ENCODE measurements around the gene FASN. TPM values are rescaled to one million over a fixed set of nuclear protein-coding genes. Genes with fewer than 3 reads are reported as not detected.

Gene FASN
- total RNA-seq, 2 experiments from 2014 or later = 209 to 212 TPM

DNA sequence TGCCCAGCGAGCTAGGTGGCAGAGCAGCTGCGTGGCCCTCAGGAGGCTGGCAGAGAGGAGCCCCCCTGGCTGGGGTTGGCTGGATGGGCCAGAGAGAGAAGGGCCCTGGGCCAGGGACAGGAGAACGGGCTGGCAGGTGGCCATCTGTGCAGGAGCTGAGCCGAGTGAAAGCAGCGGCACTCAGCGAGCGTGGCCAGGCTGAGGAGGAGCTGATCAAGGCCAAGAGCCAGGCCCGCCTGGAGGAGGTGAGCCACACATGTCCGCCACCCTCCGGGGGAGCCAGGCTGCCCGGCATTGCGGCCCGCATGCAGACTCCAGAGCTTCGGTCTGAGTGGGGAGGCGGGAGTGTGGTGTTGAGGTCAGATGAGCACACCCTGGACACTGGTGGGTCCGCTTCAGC, 68.6 kb downstream of the FASN start:
- ChIA-PET POLR2A (interaction anchor here (1.6 kb wide), 1 partner anchor 69 kb away, joined by 6 read pairs; the partner anchor contains the start of gene FASN), CTCF (interaction anchor here (1.3 to 4.9 kb wide), 9 partner anchors 9 to 207 kb away, joined by 4 to 54 read pairs (median 13); partner anchors contain the start of genes CENPX, DCXR and FASN)
- no peaks in the 10 kb centered on the region for H3K9me3 Mint-ChIP-seq
- no peaks in the 10 kb centered on the region for H3K27me3 Mint-ChIP-seq
- peaks cover 2% of the 10 kb centered on the region for H3K36me3 Mint-ChIP-seq
- H3K4me1 Mint-ChIP-seq (ENCODE audit: low read depth) = peaks cover 9% of the 10 kb centered on the region
- no peak overlapping the region for H3K27ac Mint-ChIP-seq
- DNase-seq = no peak
- intact Hi-C loops (cut with micrococcal nuclease) = no loop called here
- peak overlapping the region; percentile 45 for H3K4me3 Mint-ChIP-seq

DNA sequence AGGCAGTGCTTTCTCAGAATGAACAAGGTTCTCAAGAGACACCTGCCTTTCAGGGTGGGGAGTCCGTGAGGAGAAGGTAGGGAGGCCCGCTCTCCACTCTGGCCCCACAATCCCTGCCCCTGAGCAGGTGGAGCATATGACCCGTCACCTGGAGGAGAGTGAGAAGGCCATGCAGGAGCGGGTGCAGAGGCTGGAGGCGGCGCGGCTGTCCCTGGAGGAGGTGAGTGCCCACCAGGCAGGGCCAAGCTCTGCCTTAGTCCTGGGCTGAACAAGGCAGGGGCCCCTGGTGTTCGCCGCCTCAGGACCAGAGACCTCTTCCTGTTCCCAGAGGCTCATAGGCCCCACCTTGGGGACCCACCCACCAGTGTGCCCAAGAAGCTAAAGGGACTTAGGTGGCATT, 69.1 kb downstream of the FASN start:
- intact Hi-C loops (cut with micrococcal nuclease) = no loop called here
- Mint-ChIP-seq H3K27me3 (no peaks in the 10 kb centered on the region), H3K4me1 (ENCODE audit: low read depth) (peaks cover 13% of the 10 kb centered on the region), H3K4me3 (no peak overlapping the region), H3K9me3 (no peaks in the 10 kb centered on the region), H3K27ac (no peak overlapping the region), H3K36me3 (peaks cover 2% of the 10 kb centered on the region)
- no peak for DNase-seq
- CTCF ChIA-PET = interaction anchor here (1.3 to 4.9 kb wide), 7 partner anchors 8 to 207 kb away, joined by 4 to 54 read pairs (median 14); partner anchors contain the start of genes CENPX, DCXR and FASN
- POLR2A ChIA-PET = no interaction called here

Other genes with a start within 250 kb of the FASN start
- gene P4HB, start 237.7 kb downstream of the FASN start, total RNA-seq = 100 to 1,000 TPM; 358 to 367 TPM
- gene ARHGDIA, start 226.9 kb downstream of the FASN start, total RNA-seq = 100 to 1,000 TPM; 526 to 531 TPM
- 100 to 1,000 TPM; 208 to 210 TPM for gene ALYREF, start 206.7 kb downstream of the FASN start, total RNA-seq
- 100 to 1,000 TPM; 172 to 173 TPM for gene ANAPC11, start 206.5 kb downstream of the FASN start, total RNA-seq
- gene NPB, start 196.0 kb downstream of the FASN start, total RNA-seq = not detected
- 10 to 100 TPM; 28.8 to 29.7 TPM for gene PCYT2, start 186.8 kb downstream of the FASN start, total RNA-seq
- 10 to 100 TPM; 32.0 to 33.1 TPM for gene SIRT7, start 180.1 kb downstream of the FASN start, total RNA-seq
- gene MAFG, start 170.5 kb downstream of the FASN start, total RNA-seq = 10 to 100 TPM; 23.4 to 24.1 TPM
- 10 to 100 TPM; 88.9 to 89.8 TPM for gene PYCR1, start 160.9 kb downstream of the FASN start, total RNA-seq
- not detected for gene MYADML2, start 151.0 kb downstream of the FASN start, total RNA-seq
- gene NOTUM, start 137.0 kb downstream of the FASN start, total RNA-seq = under 1 TPM; 0.22 to 0.40 TPM
- gene ASPSCR1, start 120.6 kb downstream of the FASN start, total RNA-seq = 10 to 100 TPM; 25.4 to 27.1 TPM
- 10 to 100 TPM; 83.0 to 85.8 TPM for gene CENPX, start 75.4 kb downstream of the FASN start, total RNA-seq
- 10 to 100 TPM; 16.3 to 19.0 TPM for gene LRRC45, start 74.9 kb downstream of the FASN start, total RNA-seq
- gene RAC3, start 66.6 kb downstream of the FASN start, total RNA-seq = 1 to 10 TPM; 6.3 to 8.1 TPM
- gene DCXR, start 60.5 kb downstream of the FASN start, total RNA-seq = 100 to 1,000 TPM; 105 to 115 TPM
- gene RFNG, start 46.4 kb downstream of the FASN start, total RNA-seq = 10 to 100 TPM; 16.5 to 17.5 TPM
- gene GPS1, start 46.3 kb downstream of the FASN start, total RNA-seq = 10 to 100 TPM; 86.8 to 89.1 TPM
- 100 to 1,000 TPM; 118 to 131 TPM for gene DUS1L, start 32.4 kb downstream of the FASN start, total RNA-seq
- 10 to 100 TPM; 49.6 to 51.7 TPM for gene CCDC57, start 114.6 kb upstream of the FASN start, total RNA-seq
- 10 to 100 TPM; 97.4 to 99.7 TPM for gene SLC16A3, start 130.8 kb upstream of the FASN start, total RNA-seq
- gene CSNK1D, start 175.5 kb upstream of the FASN start, total RNA-seq = 100 to 1,000 TPM; 110 to 111 TPM
- gene CD7, start 219.4 kb upstream of the FASN start, total RNA-seq = 100 to 1,000 TPM; 570 to 574 TPM
- 10 to 100 TPM; 12.2 to 12.7 TPM for gene SECTM1, start 235.5 kb upstream of the FASN start, total RNA-seq

Data from activated CD4-positive, alpha-beta memory T cell treated with anti-CD3 and anti-CD28 coated beads for 36 hours (primary cell).